Sigmoid colon (tissue), 3 donors: ENCODE measurements around the gene OLFM3.

ENCODE experiments used
- CTCF ChIP-seq, 4 experiments: fragments of 450-650 bp in 3 of 4; fragments of 200-600 bp in 1 of 4; IDR thresholded peaks; one replicate each; pipeline ENCODE4 v1.5.1; 2016 to 2019; ENCODE audit warnings: antibody characterized with exemption in 4 of 4, mild to moderate bottlenecking in 3 of 4, moderate library complexity in 2 of 4
- POLR2A ChIP-seq, 2 donors: fragments of 450-650 bp; IDR thresholded peaks; one replicate each; pipeline ENCODE4 v1.6.1; 2016; ENCODE audit warnings: antibody characterized with exemption in 2 of 2, mild to moderate bottlenecking in 2 of 2, moderate library complexity in 2 of 2

- no peak for TF ChIP-seq CTCF (IDR thresholded peaks at IDR 0.05)
- no peak for TF ChIP-seq POLR2A (IDR thresholded peaks at IDR 0.05)
These were observed 112.1 kb downstream of the OLFM3 start for GRCh38 chr1:101884621-101885020.
